ENCODE results near the gene ZNF750.

ZNF750 gene

GRCh38 chr17:82832881-82833475 is 6.8 kb downstream of the ZNF750 start:
- no peak for DNase-seq

- DNase-seq = no peak
These were observed 7.4 kb downstream of the ZNF750 start for GRCh38 chr17:82832411-82832810.

GRCh38 chr17:82831818-82832200 is 8.0 kb downstream of the ZNF750 start:
- no peak for DNase-seq

GRCh38 chr17:82831041-82831817 is 8.6 kb downstream of the ZNF750 start:
- no peak for DNase-seq

- DNase-seq = no peak
These were observed 9.6 kb downstream of the ZNF750 start for GRCh38 chr17:82830249-82830661.

- no peak for DNase-seq
These were observed 10.8 kb downstream of the ZNF750 start for GRCh38 chr17:82828875-82829487.

GRCh38 chr17:82826956-82827355 is 12.9 kb downstream of the ZNF750 start:
- no peak for DNase-seq

GRCh38 chr17:82826211-82826610 is 13.6 kb downstream of the ZNF750 start:
- DNase-seq = no peak

GRCh38 chr17:82825540-82826124 is 14.2 kb downstream of the ZNF750 start:
- DNase-seq = no peak

- DNase-seq = no peak
These were observed 16.8 kb downstream of the ZNF750 start for GRCh38 chr17:82823004-82823403.

- no peak for DNase-seq
These were observed 17.5 kb downstream of the ZNF750 start for GRCh38 chr17:82822281-82822680.

- no peak for DNase-seq
These were observed 18.3 kb downstream of the ZNF750 start for GRCh38 chr17:82821554-82821953.

- DNase-seq = no peak
These were observed 19.3 kb downstream of the ZNF750 start for GRCh38 chr17:82820278-82821251.

- DNase-seq = no peak
These were observed 21.9 kb downstream of the ZNF750 start for GRCh38 chr17:82817947-82818346.

GRCh38 chr17:82816358-82816757 is 23.5 kb downstream of the ZNF750 start:
- no peak for DNase-seq

- DNase-seq = no peak
These were observed 24.0 kb downstream of the ZNF750 start for GRCh38 chr17:82815790-82816305.

- no peak for DNase-seq
These were observed 24.5 kb downstream of the ZNF750 start for GRCh38 chr17:82815354-82815753.

- DNase-seq = no peak
These were observed 25.0 kb downstream of the ZNF750 start for GRCh38 chr17:82814834-82815233.

- DNase-seq = no peak
These were observed 26.3 kb downstream of the ZNF750 start for GRCh38 chr17:82813299-82814051.

- DNase-seq = no peak
These were observed 27.2 kb downstream of the ZNF750 start for GRCh38 chr17:82812601-82813000.

- DNase-seq = no peak
These were observed 27.8 kb downstream of the ZNF750 start for GRCh38 chr17:82812058-82812457.
